Astrocyte of the spinal cord (primary cell): ENCODE results near the gene IL17RB.
A peak's percentile ranks its signal among the peaks of the same experiment; 100 is the strongest.

ENCODE experiments used
- DNase-seq: peaks from one replicate; pipeline ENCODE4 v3.0.0; 2011; ENCODE audit warnings: low read depth, low spot score
- H3K4me3 ChIP-seq: 2 replicates; pipeline ENCODE4 v1.5.1; 2011; ENCODE audit warnings: low read depth, mild to moderate bottlenecking, low read length, moderate library complexity
- CTCF ChIP-seq: IDR thresholded peaks from 2 replicates; pipeline ENCODE4 v1.5.1; 2012; ENCODE audit warnings: low read depth, mild to moderate bottlenecking, low read length, inconsistent platforms
- in situ Hi-C: cut with HindIII; loops from 2 replicates; pipeline ENCODE4 v1.10.0; 2017; ENCODE audit warnings: low sequenced_read_pairs

The IL17RB gene

GRCh38 chr3:53806182-53807116, 39.9 kb upstream of the IL17RB start:
- H3K4me3 ChIP-seq, result no peak overlapping the region
- peak; percentile 33 for DNase-seq
- no peak for TF ChIP-seq CTCF
- in situ Hi-C loops, result no loop called here

GRCh38 chr3:53807117-53807810, 39.1 kb upstream of the IL17RB start:
- no peak for DNase-seq
- no peak overlapping the region for H3K4me3 ChIP-seq
- TF ChIP-seq CTCF, result no peak
- in situ Hi-C loops, result no loop called here

- in situ Hi-C loops, result no loop called here
- no peak overlapping the region for H3K4me3 ChIP-seq
- TF ChIP-seq CTCF, result no peak
- DNase-seq, result no peak
Measured at GRCh38 chr3:53808496-53808895, 37.9 kb upstream of the IL17RB start.

GRCh38 chr3:53809267-53809666, 37.1 kb upstream of the IL17RB start:
- no peak overlapping the region for H3K4me3 ChIP-seq
- no peak for TF ChIP-seq CTCF

GRCh38 chr3:53809764-53810400, 36.5 kb upstream of the IL17RB start:
- in situ Hi-C loops, result no loop called here
- no peak overlapping the region for H3K4me3 ChIP-seq
- no peak for TF ChIP-seq CTCF
- DNase-seq, result no peak

More at GRCh38 chr3:53809267-53809666, 37.1 kb upstream of the IL17RB start:
- in situ Hi-C loops, result no loop called here
- DNase-seq, result no peak

- no peak for DNase-seq
- no peak for TF ChIP-seq CTCF
- in situ Hi-C loops, result no loop called here
- H3K4me3 ChIP-seq, result no peak overlapping the region
Measured at GRCh38 chr3:53811143-53811927, 35.0 kb upstream of the IL17RB start.
